ENCODE data around the gene RNU5D-1.
"Not testable (repeated sequence)": the region's sequence is repeated elsewhere in the genome, so short reads cannot be mapped to it uniquely, and the experiment has no call there.

Gene RNU5D-1

GRCh38 chr1:44730741-44731512, at the start of gene RNU5D-1:
TSS of gene RNU5D-1 (minus strand) at chr1:44731170.
- DNase-seq = peak; percentile 94
- Mint-ChIP-seq H3K36me3 (ENCODE audit: low read depth) (peaks cover 5% of the 10 kb centered on the region), H3K27ac (peak within 1 kb of the TSS; percentile 100), H3K9me3 (no peaks in the 10 kb centered on the region), H3K4me1 (ENCODE audit: low read depth) (peaks cover 43% of the 10 kb centered on the region), H3K4me3 (peak within 1 kb of the TSS; percentile 52), H3K27me3 (no peaks in the 10 kb centered on the region)

- peak; percentile 46 for DNase-seq
- no peaks in the 10 kb centered on the region for H3K27me3 Mint-ChIP-seq
- peak overlapping the region; percentile 5 for H3K4me3 Mint-ChIP-seq
- peaks cover 76% of the 10 kb centered on the region for H3K36me3 Mint-ChIP-seq (ENCODE audit: low read depth)
- H3K27ac Mint-ChIP-seq = peak overlapping the region; percentile 94
- H3K9me3 Mint-ChIP-seq = no peaks in the 10 kb centered on the region
- peaks cover 57% of the 10 kb centered on the region for H3K4me1 Mint-ChIP-seq (ENCODE audit: low read depth)
Observed at GRCh38 chr1:44780583-44781121, 49.7 kb upstream of the RNU5D-1 start.

- H3K4me3 Mint-ChIP-seq = peak overlapping the region; percentile 90
- H3K27ac Mint-ChIP-seq = peak overlapping the region; percentile 94
- peaks cover 85% of the 10 kb centered on the region for H3K36me3 Mint-ChIP-seq (ENCODE audit: low read depth)
- H3K4me1 Mint-ChIP-seq (ENCODE audit: low read depth) = peaks cover 51% of the 10 kb centered on the region
- H3K27me3 Mint-ChIP-seq = no peaks in the 10 kb centered on the region
- no peaks in the 10 kb centered on the region for H3K9me3 Mint-ChIP-seq
- DNase-seq = no peak
Observed at GRCh38 chr1:44778705-44779576, 48.0 kb upstream of the RNU5D-1 start.

GRCh38 chr1:44777969-44778635, 47.1 kb upstream of the RNU5D-1 start:
- Mint-ChIP-seq H3K9me3 (no peaks in the 10 kb centered on the region), H3K27me3 (no peaks in the 10 kb centered on the region), H3K4me3 (peak overlapping the region; percentile 90), H3K27ac (peak overlapping the region; percentile 94), H3K36me3 (ENCODE audit: low read depth) (peaks cover 79% of the 10 kb centered on the region), H3K4me1 (ENCODE audit: low read depth) (peaks cover 45% of the 10 kb centered on the region)
- peak; percentile 40 for DNase-seq

DNA sequence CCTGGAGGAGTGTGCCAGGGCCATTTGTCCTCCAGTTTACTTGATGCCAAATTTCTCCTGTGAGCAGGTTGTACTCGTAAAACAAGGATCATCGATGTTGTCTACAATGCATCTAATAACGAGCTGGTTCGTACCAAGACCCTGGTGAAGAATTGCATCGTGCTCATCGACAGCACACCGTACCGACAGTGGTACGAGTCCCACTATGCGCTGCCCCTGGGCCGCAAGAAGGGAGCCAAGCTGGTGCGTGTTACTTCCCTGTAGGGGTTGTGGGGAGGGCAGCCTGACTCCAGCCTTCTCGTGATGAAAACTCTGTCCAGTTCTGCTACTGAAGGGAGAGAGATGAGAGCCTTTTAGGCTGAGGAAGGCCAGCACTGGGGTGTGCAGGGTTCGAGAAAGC, 46.6 kb upstream of the RNU5D-1 start:
- H3K4me3 Mint-ChIP-seq = peak overlapping the region; percentile 90
- peak overlapping the region; percentile 94 for H3K27ac Mint-ChIP-seq
- H3K36me3 Mint-ChIP-seq (ENCODE audit: low read depth) = peaks cover 76% of the 10 kb centered on the region
- peak; percentile 32 for DNase-seq
- peaks cover 42% of the 10 kb centered on the region for H3K4me1 Mint-ChIP-seq (ENCODE audit: low read depth)
- no peaks in the 10 kb centered on the region for H3K27me3 Mint-ChIP-seq
- no peaks in the 10 kb centered on the region for H3K9me3 Mint-ChIP-seq

DNA sequence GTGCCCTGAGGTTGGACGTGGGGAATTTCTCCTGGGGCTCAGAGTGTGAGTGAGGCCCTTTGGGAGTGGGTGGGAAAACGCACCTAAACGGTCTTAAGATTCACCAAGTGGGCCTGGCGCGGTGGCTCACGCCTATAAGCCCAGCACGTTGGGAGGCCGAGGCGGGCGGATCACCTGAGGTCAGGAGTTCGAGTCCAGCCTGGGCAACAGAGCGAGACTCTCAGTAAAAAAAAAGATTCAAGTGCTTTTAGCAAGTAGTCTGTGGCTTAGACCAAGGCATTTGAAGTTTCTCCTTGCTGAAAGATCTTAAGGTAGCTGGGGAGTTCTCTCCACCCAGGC, 45.7 kb upstream of the RNU5D-1 start:
- Mint-ChIP-seq H3K9me3 (no peaks in the 10 kb centered on the region), H3K4me3 (peak overlapping the region; percentile 90), H3K27ac (peak overlapping the region; percentile 94), H3K36me3 (ENCODE audit: low read depth) (peaks cover 69% of the 10 kb centered on the region), H3K27me3 (no peaks in the 10 kb centered on the region), H3K4me1 (ENCODE audit: low read depth) (peaks cover 41% of the 10 kb centered on the region)
- DNase-seq = no peak

- Mint-ChIP-seq H3K9me3 (no peaks in the 10 kb centered on the region), H3K36me3 (ENCODE audit: low read depth) (peaks cover 64% of the 10 kb centered on the region), H3K4me1 (ENCODE audit: low read depth) (peaks cover 37% of the 10 kb centered on the region), H3K27me3 (no peaks in the 10 kb centered on the region), H3K27ac (peak overlapping the region; percentile 94), H3K4me3 (peak overlapping the region; percentile 90)
- peak; percentile 63 for DNase-seq
Observed at GRCh38 chr1:44775930-44776729, 45.2 kb upstream of the RNU5D-1 start.

DNA sequence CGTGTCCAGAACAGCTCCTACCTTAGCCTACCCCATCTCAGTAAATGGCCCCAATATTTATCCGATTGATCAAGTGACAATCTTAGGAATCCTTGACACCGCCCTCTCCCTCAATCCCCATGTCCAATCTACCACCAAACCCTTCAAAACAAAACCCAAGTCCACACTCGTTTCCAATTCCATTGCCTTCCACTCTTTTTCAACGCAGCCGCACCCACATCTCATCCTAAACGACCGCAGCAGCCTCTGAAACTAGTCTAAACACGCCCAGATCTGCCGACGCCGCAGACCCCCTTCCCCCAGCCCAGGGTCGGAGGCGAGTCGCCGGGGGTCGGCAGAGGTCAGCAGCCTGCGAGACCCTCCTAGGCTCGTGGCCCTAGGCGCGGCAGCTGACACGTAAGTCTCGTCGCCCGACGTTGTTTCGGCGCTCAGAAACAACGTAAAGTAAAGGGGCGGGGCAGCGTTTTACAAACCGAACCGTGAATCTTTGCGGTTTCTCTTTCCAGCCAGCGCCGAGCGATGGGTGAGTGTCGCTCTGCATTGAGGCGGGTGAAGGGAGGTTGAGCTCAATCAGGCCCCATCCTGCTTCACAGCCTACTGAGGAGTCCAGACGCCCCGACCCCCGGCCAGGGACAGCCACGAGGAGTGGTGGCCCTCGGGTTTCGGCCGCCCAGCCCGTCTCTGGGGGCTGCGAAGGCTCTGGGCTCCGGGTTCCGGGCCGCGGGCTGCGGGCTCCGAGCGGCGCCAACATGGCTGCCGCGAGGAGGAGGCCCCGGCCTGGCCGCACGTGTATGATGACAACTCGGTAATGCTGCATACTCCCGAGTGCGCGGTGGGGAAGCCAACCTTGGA, 44.3 kb upstream of the RNU5D-1 start, which contains the start of gene RPS8:
Gene RPS8 (plus strand): TSS at position 463 of the 852 bp plus-strand sequence. CDS start 57 bp downstream, at position 520.
- no peaks in the 10 kb centered on the region for H3K27me3 Mint-ChIP-seq
- peak; percentile 93 for DNase-seq
- peaks cover 55% of the 10 kb centered on the region for H3K36me3 Mint-ChIP-seq (ENCODE audit: low read depth)
- H3K4me3 Mint-ChIP-seq = peak within 1 kb of the TSS; percentile 90
- H3K27ac Mint-ChIP-seq = peak within 1 kb of the TSS; percentile 94
- peaks cover 34% of the 10 kb centered on the region for H3K4me1 Mint-ChIP-seq (ENCODE audit: low read depth)
- H3K9me3 Mint-ChIP-seq = no peaks in the 10 kb centered on the region

- H3K27ac Mint-ChIP-seq; H3K27me3 Mint-ChIP-seq; H3K9me3 Mint-ChIP-seq; DNase-seq; H3K4me1 Mint-ChIP-seq (ENCODE audit: low read depth); H3K4me3 Mint-ChIP-seq: not testable (repeated sequence)
- H3K36me3 Mint-ChIP-seq (ENCODE audit: low read depth) = peaks cover 68% of the 10 kb centered on the region
Observed at GRCh38 chr1:44766421-44766820, 35.5 kb upstream of the RNU5D-1 start.

GRCh38 chr1:44760876-44761275, 29.9 kb upstream of the RNU5D-1 start:
- no peak for DNase-seq
- Mint-ChIP-seq H3K4me3 (no peak overlapping the region), H3K36me3 (ENCODE audit: low read depth) (peaks cover 86% of the 10 kb centered on the region), H3K27me3 (no peaks in the 10 kb centered on the region), H3K27ac (no peak overlapping the region), H3K9me3 (no peaks in the 10 kb centered on the region), H3K4me1 (ENCODE audit: low read depth) (peaks cover 3% of the 10 kb centered on the region)

- no peaks in the 10 kb centered on the region for H3K9me3 Mint-ChIP-seq
- peaks cover 3% of the 10 kb centered on the region for H3K4me1 Mint-ChIP-seq (ENCODE audit: low read depth)
- H3K27me3 Mint-ChIP-seq = no peaks in the 10 kb centered on the region
- peaks cover 91% of the 10 kb centered on the region for H3K36me3 Mint-ChIP-seq (ENCODE audit: low read depth)
- no peak overlapping the region for H3K4me3 Mint-ChIP-seq
- DNase-seq = no peak
- H3K27ac Mint-ChIP-seq = no peak overlapping the region
Observed at GRCh38 chr1:44759077-44759476, 28.1 kb upstream of the RNU5D-1 start.

GRCh38 chr1:44757420-44757819, 26.4 kb upstream of the RNU5D-1 start:
- peaks cover 90% of the 10 kb centered on the region for H3K36me3 Mint-ChIP-seq (ENCODE audit: low read depth)
- H3K4me3 Mint-ChIP-seq = no peak overlapping the region
- H3K27me3 Mint-ChIP-seq = no peaks in the 10 kb centered on the region
- H3K4me1 Mint-ChIP-seq (ENCODE audit: low read depth) = peaks cover 8% of the 10 kb centered on the region
- DNase-seq = no peak
- no peaks in the 10 kb centered on the region for H3K9me3 Mint-ChIP-seq
- H3K27ac Mint-ChIP-seq = no peak overlapping the region

GRCh38 chr1:44747878-44748277, 16.9 kb upstream of the RNU5D-1 start:
- Mint-ChIP-seq H3K4me1 (ENCODE audit: low read depth) (peaks cover 10% of the 10 kb centered on the region), H3K27ac (no peak overlapping the region), H3K27me3 (no peaks in the 10 kb centered on the region), H3K36me3 (ENCODE audit: low read depth) (peaks cover 77% of the 10 kb centered on the region), H3K9me3 (no peaks in the 10 kb centered on the region), H3K4me3 (no peak overlapping the region)
- DNase-seq = no peak

Measured in activated T-cell treated with anti-CD3 and anti-CD28 coated beads, Interleukin-2, amount 50 U/mL, for 24 hours (primary cell).